K562 (cell line): ENCODE measurements around the gene MFAP1. TPM values are rescaled to one million over a fixed set of nuclear protein-coding genes. Genes with fewer than 3 reads are reported as not detected.

ENCODE experiments used
- ARID2 ChIP-seq: fragments of 450-650 bp; IDR thresholded peaks from 2 replicates; pipeline ENCODE4 v1.6.1; 2017; ENCODE audit warnings: antibody characterized with exemption, mild to moderate bottlenecking
- BRD4 ChIP-seq: fragments of 200-600 bp; sonication (generic); IDR thresholded peaks from 2 replicates; pipeline ENCODE4 v1.6.1; 2017; ENCODE audit warnings: inconsistent platforms
- FOXA1 ChIP-seq: fragments of 450-650 bp; IDR thresholded peaks from 2 replicates; pipeline ENCODE4 v1.6.1; 2016; ENCODE audit warnings: mild to moderate bottlenecking, borderline replicate concordance
- GTF2E2 ChIP-seq: fragments of 200-800 bp; sonication (Bioruptor generic); IDR thresholded peaks from 2 replicates; pipeline ENCODE4 v1.6.1; 2016; ENCODE audit warnings: missing genetic modification characterization, missing compliant biosample characterization
- HDAC8 ChIP-seq: fragments of 450-650 bp; IDR thresholded peaks from 2 replicates; pipeline ENCODE4 v1.6.1; 2016; ENCODE audit warnings: mild to moderate bottlenecking, missing genetic modification characterization, moderate library complexity, missing compliant biosample characterization
- HEY1 ChIP-seq: fragments of 250-450 bp; sonication (Bioruptor Pico); IDR thresholded peaks from 2 replicates; pipeline ENCODE4 v1.5.0; 2020; ENCODE audit warnings: mild to moderate bottlenecking, moderate library complexity, borderline replicate concordance
- HNRNPK ChIP-seq: fragments of 200-400 bp; formaldehyde crosslinking; IDR thresholded peaks from one replicate; pipeline ENCODE4 v1.6.1; 2018; ENCODE audit warnings: mild to moderate bottlenecking, low read depth, low read length; ENCODE audit not compliant: poor library complexity, severe bottlenecking
- KAT2B ChIP-seq: IDR thresholded peaks from one replicate; pipeline ENCODE4 v1.6.1; 2012; ENCODE audit warnings: low read depth, mild to moderate bottlenecking, control low read depth, inconsistent platforms, low read length, moderate library complexity
- KDM2B ChIP-seq: fragments of 250-450 bp; sonication (Bioruptor Pico); IDR thresholded peaks from 2 replicates; pipeline ENCODE4 v1.8.0; 2021; ENCODE audit warnings: mild to moderate bottlenecking, moderate library complexity
- MEIS2 ChIP-seq: fragments of 450-650 bp; IDR thresholded peaks from 2 replicates; pipeline ENCODE4 v1.6.1; 2014; ENCODE audit warnings: mild to moderate bottlenecking; ENCODE audit not compliant: partially characterized antibody
- NR2C1 ChIP-seq, 2 experiments: fragments of 450-650 bp; IDR thresholded peaks; 2 replicates each; pipeline ENCODE4 v1.6.1; 2017; ENCODE audit warnings: mild to moderate bottlenecking in 2 of 2, antibody characterized with exemption in 1 of 2, inconsistent platforms in 1 of 2, missing compliant biosample characterization in 1 of 2, missing genetic modification characterization in 1 of 2
- OTX1 ChIP-seq: fragments of 450-650 bp; formaldehyde crosslinking; IDR thresholded peaks from 2 replicates; pipeline ENCODE4 v1.4.0; 2022; ENCODE audit warnings: mild to moderate bottlenecking
- RFX5 ChIP-seq: IDR thresholded peaks from 2 replicates; pipeline ENCODE4 v1.6.1; 2011; ENCODE audit warnings: low read depth, mild to moderate bottlenecking, improper control_type of control experiment, low read length
- SRSF3 ChIP-seq: fragments of 200-400 bp; formaldehyde crosslinking; IDR thresholded peaks from 2 replicates; pipeline ENCODE4 v1.6.1; 2016; ENCODE audit warnings: mild to moderate bottlenecking, low read length, moderate library complexity; ENCODE audit not compliant: insufficient read depth
- TEAD4 ChIP-seq, 2 experiments: sonication (generic) in 1 of 2; formaldehyde crosslinking in 1 of 2; IDR thresholded peaks; 2 replicates each; pipeline versions ENCODE4 v1.6.1 to v1.8.0; 2012 to 2022; ENCODE audit warnings: borderline replicate concordance in 1 of 2, inconsistent platforms in 1 of 2, low read length in 1 of 2, mild to moderate bottlenecking in 1 of 2, missing genetic modification reagents in 1 of 2
- THRAP3 ChIP-seq: fragments of 450-650 bp; IDR thresholded peaks from 2 replicates; pipeline ENCODE4 v1.6.1; 2016; ENCODE audit warnings: mild to moderate bottlenecking, inconsistent platforms, borderline replicate concordance
- ZBTB17 ChIP-seq: fragments of 450-650 bp; formaldehyde crosslinking; IDR thresholded peaks from 2 replicates; pipeline ENCODE4 v1.4.0; 2020; ENCODE audit warnings: mild to moderate bottlenecking
- ZNF586 ChIP-seq: fragments of 450-650 bp; formaldehyde crosslinking; conservative IDR thresholded peaks from 2 replicates; pipeline ENCODE4 v1.4.0; 2020; ENCODE audit warnings: mild to moderate bottlenecking, moderate library complexity
- ZNF644 ChIP-seq: fragments of 200-800 bp; sonication (Bioruptor generic); IDR thresholded peaks from 2 replicates; pipeline ENCODE4 v1.6.1; 2016; ENCODE audit warnings: low read depth, missing genetic modification characterization, missing compliant biosample characterization
- ZNF785 ChIP-seq: fragments of 250-450 bp; sonication (Bioruptor Pico); IDR thresholded peaks from 2 replicates; pipeline ENCODE4 v1.4.0; 2020; ENCODE audit warnings: mild to moderate bottlenecking
- polyA plus RNA-seq, 8 experiments: library from polyadenylated mRNA; depleted of rRNA in 4 of 8; stranded (reverse) in 5 of 8; unstranded in 3 of 8; fragments of >200 nt; fragmentation: Nextera tagmentation in 2 of 8; fragmentation: Illumina TruSeq in 1 of 8; extraction: Ambion mirVana in 2 of 8; extraction: Trizol in 1 of 8; gene quantifications; 2 replicates each; pipeline versions ENCODE4 v1.2.1 to v1.2.3, GENCODE V29; 2011 to 2014; ENCODE audit warnings: inconsistent platforms in 1 of 8, missing spikeins in 1 of 8
- total RNA-seq, 7 experiments: library from RNA; depleted of rRNA in 6 of 7; stranded (reverse); fragments of >200 nt in 6 of 7; fragmentation: Illumina TruSeq in 2 of 7; extraction: Trizol in 2 of 7; gene quantifications; 2 replicates each; pipeline versions ENCODE4 v1.2.1 to v1.2.3, GENCODE V29; 2011 to 2021; ENCODE audit warnings: low replicate concordance in 1 of 7
- TF ChIP-seq, protein P1 (sequence below): sonication (generic); formaldehyde crosslinking; IDR thresholded peaks from 2 replicates; pipeline ENCODE4 v1.8.1; 2023; ENCODE audit warnings: mild to moderate bottlenecking, missing genetic modification reagents
- TF ChIP-seq, protein P2 (sequence below): fragments of 450-650 bp; IDR thresholded peaks from 2 replicates; pipeline ENCODE4 v1.6.1; 2016; ENCODE audit warnings: borderline replicate concordance
- TF ChIP-seq, protein P3 (sequence below): fragments of 450-650 bp; formaldehyde crosslinking; IDR thresholded peaks from 2 replicates; pipeline ENCODE4 v1.4.0; 2020; ENCODE audit warnings: mild to moderate bottlenecking, moderate library complexity

The MFAP1 gene
- total and polyA plus RNA-seq, 9 of the 15 experiments (the other 6 are each of a cell fraction or from before 2014, with no cell fraction given), result 34.9 to 64.1 (median 48.2) TPM

- TF ChIP-seq, protein P1, sequence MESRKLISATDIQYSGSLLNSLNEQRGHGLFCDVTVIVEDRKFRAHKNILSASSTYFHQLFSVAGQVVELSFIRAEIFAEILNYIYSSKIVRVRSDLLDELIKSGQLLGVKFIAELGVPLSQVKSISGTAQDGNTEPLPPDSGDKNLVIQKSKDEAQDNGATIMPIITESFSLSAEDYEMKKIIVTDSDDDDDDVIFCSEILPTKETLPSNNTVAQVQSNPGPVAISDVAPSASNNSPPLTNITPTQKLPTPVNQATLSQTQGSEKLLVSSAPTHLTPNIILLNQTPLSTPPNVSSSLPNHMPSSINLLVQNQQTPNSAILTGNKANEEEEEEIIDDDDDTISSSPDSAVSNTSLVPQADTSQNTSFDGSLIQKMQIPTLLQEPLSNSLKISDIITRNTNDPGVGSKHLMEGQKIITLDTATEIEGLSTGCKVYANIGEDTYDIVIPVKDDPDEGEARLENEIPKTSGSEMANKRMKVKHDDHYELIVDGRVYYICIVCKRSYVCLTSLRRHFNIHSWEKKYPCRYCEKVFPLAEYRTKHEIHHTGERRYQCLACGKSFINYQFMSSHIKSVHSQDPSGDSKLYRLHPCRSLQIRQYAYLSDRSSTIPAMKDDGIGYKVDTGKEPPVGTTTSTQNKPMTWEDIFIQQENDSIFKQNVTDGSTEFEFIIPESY (CRISPR knock-in tag), result no peak
- TF ChIP-seq, protein P2, sequence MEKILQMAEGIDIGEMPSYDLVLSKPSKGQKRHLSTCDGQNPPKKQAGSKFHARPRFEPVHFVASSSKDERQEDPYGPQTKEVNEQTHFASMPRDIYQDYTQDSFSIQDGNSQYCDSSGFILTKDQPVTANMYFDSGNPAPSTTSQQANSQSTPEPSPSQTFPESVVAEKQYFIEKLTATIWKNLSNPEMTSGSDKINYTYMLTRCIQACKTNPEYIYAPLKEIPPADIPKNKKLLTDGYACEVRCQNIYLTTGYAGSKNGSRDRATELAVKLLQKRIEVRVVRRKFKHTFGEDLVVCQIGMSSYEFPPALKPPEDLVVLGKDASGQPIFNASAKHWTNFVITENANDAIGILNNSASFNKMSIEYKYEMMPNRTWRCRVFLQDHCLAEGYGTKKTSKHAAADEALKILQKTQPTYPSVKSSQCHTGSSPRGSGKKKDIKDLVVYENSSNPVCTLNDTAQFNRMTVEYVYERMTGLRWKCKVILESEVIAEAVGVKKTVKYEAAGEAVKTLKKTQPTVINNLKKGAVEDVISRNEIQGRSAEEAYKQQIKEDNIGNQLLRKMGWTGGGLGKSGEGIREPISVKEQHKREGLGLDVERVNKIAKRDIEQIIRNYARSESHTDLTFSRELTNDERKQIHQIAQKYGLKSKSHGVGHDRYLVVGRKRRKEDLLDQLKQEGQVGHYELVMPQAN, result peak; percentile 83
- TF ChIP-seq SRSF3, result no peak
- no peak for TF ChIP-seq GTF2E2 (tag)
- no peak; the same call in 1 of the 2 replicates for TF ChIP-seq ZNF644 (tag)
- TF ChIP-seq HEY1 (CRISPR knock-in tag), result no peak
- peak; percentile 88; the same call in 1 of the 2 replicates for TF ChIP-seq BRD4
- no peak for TF ChIP-seq RFX5
- TF ChIP-seq NR2C1 (IDR thresholded peaks at IDR 0.05), result no peak
- TF ChIP-seq NR2C1 (tag; IDR thresholded peaks at IDR 0.05), result no peak
- TF ChIP-seq ARID2, result no peak
- TF ChIP-seq MEIS2, result no peak
- TF ChIP-seq ZNF785 (CRISPR knock-in tag), result no peak
- TF ChIP-seq HDAC8, result no peak
- TF ChIP-seq KAT2B, result no peak
- TF ChIP-seq HNRNPK, result no peak
- no peak for TF ChIP-seq THRAP3
- TF ChIP-seq KDM2B (CRISPR knock-in tag), result no peak
- 0 out of 2 replicates have a peak, but pooled peaks have one; percentile 28 for TF ChIP-seq ZBTB17
- no peak for TF ChIP-seq ZNF586 (CRISPR knock-in tag)
- peak; percentile 20; the same call in 1 of the 2 replicates for TF ChIP-seq OTX1
- TF ChIP-seq, protein P3, sequence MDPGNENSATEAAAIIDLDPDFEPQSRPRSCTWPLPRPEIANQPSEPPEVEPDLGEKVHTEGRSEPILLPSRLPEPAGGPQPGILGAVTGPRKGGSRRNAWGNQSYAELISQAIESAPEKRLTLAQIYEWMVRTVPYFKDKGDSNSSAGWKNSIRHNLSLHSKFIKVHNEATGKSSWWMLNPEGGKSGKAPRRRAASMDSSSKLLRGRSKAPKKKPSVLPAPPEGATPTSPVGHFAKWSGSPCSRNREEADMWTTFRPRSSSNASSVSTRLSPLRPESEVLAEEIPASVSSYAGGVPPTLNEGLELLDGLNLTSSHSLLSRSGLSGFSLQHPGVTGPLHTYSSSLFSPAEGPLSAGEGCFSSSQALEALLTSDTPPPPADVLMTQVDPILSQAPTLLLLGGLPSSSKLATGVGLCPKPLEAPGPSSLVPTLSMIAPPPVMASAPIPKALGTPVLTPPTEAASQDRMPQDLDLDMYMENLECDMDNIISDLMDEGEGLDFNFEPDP, result no peak
- no peak for TF ChIP-seq FOXA1
- TF ChIP-seq TEAD4 (IDR thresholded peaks at IDR 0.05; ENCODE audit: low read length), result no peak
- no peak for TF ChIP-seq TEAD4 (CRISPR knock-in tag; IDR thresholded peaks at IDR 0.05; ENCODE audit: borderline replicate concordance)
Measured at GRCh38 chr15:43791993-43792760, 32.3 kb downstream of the MFAP1 start, which contains the start of gene SERF2 (continued).
